Activated effector memory CD4-positive, alpha-beta T cell treated with anti-CD3 and anti-CD28 coated beads, Interleukin-2, amount 50 U/mL, for 16 hours (primary cell): ENCODE results near the gene PIP5K1B.
"Not testable (repeated sequence)": the region's sequence is repeated elsewhere in the genome, so short reads cannot be mapped to it uniquely, and the experiment has no call there.

ENCODE experiments used
- DNase-seq: peaks from one replicate; pipeline ENCODE4 v3.0.0-alpha.2; 2020

Gene PIP5K1B

GRCh38 chr9:68704814-68705530 is at the start of gene PIP5K1B:
Gene PIP5K1B (plus strand): TSS chr9:68705240. CDS start chr9:68822615, 117,375 bp downstream.
- DNase-seq = no peak

DNA sequence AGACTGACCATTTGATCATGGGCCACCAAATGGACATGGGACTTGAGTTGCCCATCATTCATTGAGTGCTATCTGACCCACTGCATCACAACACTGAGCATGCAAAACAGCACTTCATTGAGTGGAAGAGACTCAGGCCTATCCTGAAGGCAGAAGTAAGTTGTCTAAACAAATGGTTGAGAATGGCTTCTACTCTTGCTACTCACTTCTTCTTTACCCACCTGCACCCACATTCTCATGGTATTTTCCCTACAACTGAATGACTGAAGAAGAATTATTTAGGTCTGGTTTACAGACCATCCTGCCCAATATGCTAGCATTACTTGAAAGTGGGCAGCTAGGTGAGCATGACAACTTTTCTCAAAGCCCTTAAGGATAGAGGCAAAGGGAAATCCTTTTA is 41.0 kb upstream of the PIP5K1B start:
- no peak for DNase-seq

- DNase-seq = no peak
These were observed 36.9 kb upstream of the PIP5K1B start for GRCh38 chr9:68668127-68668526.

DNA sequence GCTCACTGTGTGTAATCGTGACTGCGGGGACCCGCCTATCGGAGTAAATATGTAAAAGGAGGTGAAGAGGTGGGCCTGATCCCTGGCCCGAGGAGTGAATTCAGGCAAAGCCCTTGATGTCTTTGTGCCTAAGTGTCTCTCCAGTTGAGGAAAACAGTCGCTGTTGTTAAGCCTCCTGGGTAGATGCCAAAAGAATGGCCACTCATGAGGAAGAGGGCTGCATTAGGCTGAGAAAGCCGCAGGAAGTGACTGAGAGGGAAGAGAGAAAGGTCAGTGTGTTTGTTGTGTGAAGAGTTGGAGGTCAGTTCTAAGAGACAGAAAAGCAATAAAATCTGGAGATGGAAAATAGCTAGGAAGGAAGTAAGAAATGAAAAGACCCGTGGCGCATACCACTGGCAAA is 35.8 kb upstream of the PIP5K1B start:
- DNase-seq = no peak

GRCh38 chr9:68672215-68672614 is 32.8 kb upstream of the PIP5K1B start:
- DNase-seq = no peak

GRCh38 chr9:68672625-68673024 is 32.4 kb upstream of the PIP5K1B start:
- no peak for DNase-seq

DNA sequence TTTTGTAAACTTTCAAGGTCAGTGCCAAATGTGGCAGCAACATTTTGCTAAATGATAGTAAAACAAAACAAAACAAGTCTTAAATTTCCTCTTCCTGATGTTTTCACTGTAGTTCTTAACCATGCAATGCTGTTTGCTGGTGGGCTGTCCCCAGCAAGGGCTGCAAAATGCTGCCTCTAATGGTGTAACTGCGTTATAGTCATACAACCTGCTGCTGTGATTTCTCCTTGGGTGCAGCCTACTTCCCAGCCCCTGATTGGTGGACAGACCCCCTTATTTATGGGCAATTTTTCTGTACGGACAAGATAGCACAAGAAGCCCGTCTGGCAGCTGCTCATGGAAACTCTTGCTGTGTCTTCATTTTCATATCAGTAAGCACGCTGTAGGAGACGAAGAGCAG is 26.6 kb upstream of the PIP5K1B start:
- DNase-seq = no peak

DNA sequence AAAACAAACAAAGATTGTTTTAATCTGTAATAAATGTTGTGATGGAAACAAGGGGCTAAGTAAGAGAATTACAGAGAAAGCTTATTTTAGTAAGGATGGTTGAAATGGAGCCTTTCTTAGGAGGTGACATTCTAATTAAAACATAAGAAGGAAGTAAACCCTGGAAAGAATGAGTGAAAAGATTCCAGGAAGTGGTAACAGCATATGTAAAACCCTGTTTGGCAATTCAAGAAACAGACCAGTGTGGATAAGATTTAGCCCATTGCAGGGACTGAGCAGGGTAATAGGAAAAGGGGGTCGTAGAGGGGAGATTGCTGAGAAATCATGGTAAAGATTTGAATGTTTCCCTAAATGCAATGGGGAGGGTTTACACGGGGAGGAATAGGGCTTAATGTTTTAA is 21.6 kb upstream of the PIP5K1B start:
- no peak for DNase-seq

- no peak for DNase-seq
These were observed 19.8 kb upstream of the PIP5K1B start for GRCh38 chr9:68685213-68685612.

DNA sequence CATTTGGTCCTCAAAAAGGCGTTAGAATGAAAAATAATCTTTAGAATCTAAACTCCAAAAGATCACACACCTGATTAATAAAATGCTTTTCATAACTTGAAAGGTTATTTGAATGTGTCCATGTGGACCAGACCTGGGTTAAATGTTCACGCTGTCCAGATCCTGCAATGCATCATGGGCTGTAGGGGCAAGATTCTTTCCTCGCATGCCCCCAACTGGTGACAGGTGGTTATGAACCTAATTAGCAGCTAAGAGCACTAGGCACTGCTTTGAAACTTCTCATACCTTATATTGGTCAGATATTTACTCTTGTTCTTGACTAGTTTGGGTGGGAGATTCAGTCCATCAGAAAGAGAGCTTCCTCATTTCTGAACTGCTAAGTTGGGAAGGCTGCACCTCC is 19.3 kb upstream of the PIP5K1B start:
- no peak for DNase-seq

- no peak for DNase-seq
These were observed 15.0 kb upstream of the PIP5K1B start for GRCh38 chr9:68690088-68690487.

- DNase-seq = no peak
These were observed 12.5 kb upstream of the PIP5K1B start for GRCh38 chr9:68692519-68692918.

DNA sequence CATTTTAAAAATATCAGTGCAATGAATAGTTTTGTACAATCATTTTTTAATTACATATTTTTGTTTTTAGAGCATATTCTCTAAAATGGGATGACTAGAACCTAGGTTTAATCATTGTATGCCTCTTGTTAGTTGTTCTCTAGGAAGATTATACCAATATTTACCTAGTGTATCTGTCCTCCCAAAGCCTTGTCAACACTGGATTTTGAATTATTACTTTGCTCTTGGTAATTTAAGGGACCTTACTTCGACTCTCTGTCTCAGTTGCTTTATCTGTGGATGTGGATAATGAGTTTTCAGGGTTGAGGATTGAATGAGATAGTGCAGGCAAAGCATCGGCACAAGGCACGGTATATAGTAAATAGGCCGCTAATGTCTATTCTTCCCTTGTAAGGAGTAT is 10.9 kb upstream of the PIP5K1B start:
- no peak for DNase-seq

DNA sequence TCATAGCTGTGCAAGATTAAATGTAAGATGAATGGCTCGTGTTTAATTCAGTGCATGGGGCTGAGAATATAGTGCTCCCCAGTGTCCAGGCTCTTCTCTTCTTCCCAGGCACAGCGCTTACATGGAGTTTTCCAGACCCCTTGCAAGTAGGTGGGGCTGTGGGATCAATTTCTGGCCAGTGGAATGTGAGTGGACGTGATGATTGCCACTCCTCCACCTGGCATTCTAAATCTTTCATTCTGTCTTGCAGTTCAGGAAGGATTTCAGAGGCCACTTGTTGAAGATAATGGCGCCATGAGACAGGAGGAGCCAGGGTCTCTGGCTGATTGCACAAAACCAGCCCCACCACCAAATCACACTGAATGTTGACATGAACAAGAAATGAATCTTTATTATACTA is 7.2 kb upstream of the PIP5K1B start:
- no peak for DNase-seq

DNA sequence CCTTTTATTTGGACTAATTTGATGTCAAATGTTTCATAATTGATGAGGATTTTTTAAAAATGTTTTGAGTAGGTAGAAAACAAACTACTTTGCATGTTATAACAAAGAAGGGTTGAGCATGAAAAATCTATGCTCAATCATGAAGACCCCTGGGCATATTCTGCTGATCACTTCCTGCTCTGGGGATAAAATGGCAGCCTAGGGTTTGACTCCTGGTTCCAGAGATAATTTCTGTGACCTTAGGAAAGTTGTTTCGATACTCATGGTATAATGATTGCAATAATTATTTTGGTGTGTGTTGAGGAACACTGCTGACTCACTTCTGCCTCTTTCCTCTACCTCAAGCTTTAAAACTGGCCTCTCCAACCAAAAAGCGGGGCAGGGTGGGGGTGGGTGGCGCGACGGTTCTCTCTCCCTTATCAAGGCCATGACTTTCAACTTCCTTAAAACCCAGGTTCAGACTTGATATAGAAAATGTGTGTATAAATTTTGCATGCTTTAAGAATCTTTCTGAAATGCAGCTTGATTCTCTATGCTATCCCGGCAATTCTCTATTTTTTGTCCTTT is 6.0 kb upstream of the PIP5K1B start:
- DNase-seq = no peak

DNA sequence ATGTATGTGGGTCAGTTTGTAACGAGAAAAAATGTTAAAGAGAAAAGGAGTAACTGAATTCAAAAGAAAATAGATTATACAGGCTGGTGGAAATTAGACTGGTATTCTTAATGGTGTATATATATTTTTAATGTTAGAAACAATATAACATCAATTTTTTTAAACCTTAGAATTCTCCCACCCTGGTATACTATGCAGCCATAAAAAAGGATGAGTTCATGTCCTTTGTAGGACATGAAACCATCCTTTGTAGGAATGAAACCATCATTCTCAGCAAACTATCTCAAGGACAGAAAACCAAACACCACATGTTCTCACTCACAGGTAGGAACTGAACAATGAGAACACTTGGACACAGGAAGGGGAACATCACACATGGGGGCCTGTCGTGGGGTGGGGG is 5.4 kb upstream of the PIP5K1B start:
- DNase-seq = not testable (repeated sequence)

- DNase-seq = no peak
These were observed 2.5 kb upstream of the PIP5K1B start for GRCh38 chr9:68702493-68702892.

- no peak for DNase-seq
These were observed 1.4 kb upstream of the PIP5K1B start for GRCh38 chr9:68703672-68704071.

GRCh38 chr9:68704498-68704813 is 584 bp upstream of the PIP5K1B start:
- no peak for DNase-seq

GRCh38 chr9:68705531-68706362 is 707 bp downstream of the PIP5K1B start:
- DNase-seq = no peak

- DNase-seq = no peak
These were observed 1.5 kb downstream of the PIP5K1B start for GRCh38 chr9:68706363-68707201.

- DNase-seq = no peak
These were observed 2.9 kb downstream of the PIP5K1B start for GRCh38 chr9:68707801-68708488.

GRCh38 chr9:68708513-68708912 is 3.5 kb downstream of the PIP5K1B start:
- DNase-seq = no peak
